ENCODE measurements around the gene SPON1. TPM values are rescaled to one million over a fixed set of nuclear protein-coding genes. Genes with fewer than 3 reads are reported as not detected.
A peak's percentile ranks its signal among the peaks of the same experiment; 100 is the strongest.

The SPON1 gene
- total RNA-seq, 1 experiment from 2014 or later: 0.20 TPM

DNA sequence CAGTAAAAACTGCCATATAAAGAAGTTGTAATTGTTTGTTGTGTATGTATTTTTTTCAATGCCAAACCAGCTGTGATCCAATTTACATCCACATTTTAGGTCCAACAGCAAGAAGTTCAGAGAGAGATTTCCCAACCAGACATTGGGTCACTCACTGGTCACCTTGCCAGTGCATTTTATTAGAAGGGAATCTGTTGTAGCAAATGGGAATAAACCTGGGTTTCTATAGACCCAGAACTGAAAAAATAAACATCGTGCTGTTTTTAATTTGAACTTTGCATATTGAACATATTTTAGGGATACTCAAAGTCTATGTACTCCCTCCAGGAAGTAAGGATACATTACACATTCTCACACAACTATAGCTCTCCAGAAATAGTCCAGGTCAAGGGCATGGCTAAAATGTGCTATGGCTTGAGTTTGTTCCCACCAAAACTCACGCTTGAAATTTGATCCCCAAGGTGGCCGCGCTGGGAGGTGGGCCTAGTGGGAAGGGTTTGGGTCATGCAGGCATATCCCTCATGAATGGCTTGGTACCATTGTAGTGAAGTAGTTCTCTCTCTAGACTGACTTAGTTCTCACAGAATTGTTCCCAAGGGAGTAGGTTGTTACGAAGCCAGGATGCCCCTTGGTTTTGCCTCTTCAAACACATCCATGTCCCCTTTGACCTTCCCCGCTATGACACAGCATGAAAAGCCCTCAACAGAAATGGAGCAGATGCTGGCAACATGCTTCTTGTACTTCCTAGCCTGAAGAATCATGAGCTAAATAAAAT lies 305.5 kb downstream of the SPON1 start:
- no peak overlapping the region for H2BK12ac ChIP-seq (ENCODE audit: insufficient read length, low read depth, low read length)
- Mint-ChIP-seq H3K4me3 (no peak overlapping the region), H3K9me3 (peaks cover 14 to 32% of the 10 kb centered on the region in 2 experiments; a peak in 4 of 5 replicates), H3K36me3 (ENCODE audit: insufficient read depth in 1 of 3, low read depth in 3 of 3) (peaks cover 36 to 80% (median 50%) of the 10 kb centered on the region in 3 experiments), H3K27ac (peak overlapping the region in 1 of 3 experiments; percentile 53; a peak in 1 of 7 replicates), H3K27me3 (ENCODE audit: low read depth) (peaks cover 2% of the 10 kb centered on the region; the same call in 1 of the 2 replicates), H3K4me1 (no peaks in the 10 kb centered on the region; a peak in 1 of 4 replicates)
- H3K4ac ChIP-seq (ENCODE audit: low read depth, low read length): no peak overlapping the region
- H3K79me2 ChIP-seq (ENCODE audit: insufficient read depth, low read length): no peaks in the 10 kb centered on the region
- DNase-seq: no peak
- no peak overlapping the region for H2BK20ac ChIP-seq (ENCODE audit: low read depth, low read length, poor library complexity, severe bottlenecking)
- TF ChIP-seq, protein P1, sequence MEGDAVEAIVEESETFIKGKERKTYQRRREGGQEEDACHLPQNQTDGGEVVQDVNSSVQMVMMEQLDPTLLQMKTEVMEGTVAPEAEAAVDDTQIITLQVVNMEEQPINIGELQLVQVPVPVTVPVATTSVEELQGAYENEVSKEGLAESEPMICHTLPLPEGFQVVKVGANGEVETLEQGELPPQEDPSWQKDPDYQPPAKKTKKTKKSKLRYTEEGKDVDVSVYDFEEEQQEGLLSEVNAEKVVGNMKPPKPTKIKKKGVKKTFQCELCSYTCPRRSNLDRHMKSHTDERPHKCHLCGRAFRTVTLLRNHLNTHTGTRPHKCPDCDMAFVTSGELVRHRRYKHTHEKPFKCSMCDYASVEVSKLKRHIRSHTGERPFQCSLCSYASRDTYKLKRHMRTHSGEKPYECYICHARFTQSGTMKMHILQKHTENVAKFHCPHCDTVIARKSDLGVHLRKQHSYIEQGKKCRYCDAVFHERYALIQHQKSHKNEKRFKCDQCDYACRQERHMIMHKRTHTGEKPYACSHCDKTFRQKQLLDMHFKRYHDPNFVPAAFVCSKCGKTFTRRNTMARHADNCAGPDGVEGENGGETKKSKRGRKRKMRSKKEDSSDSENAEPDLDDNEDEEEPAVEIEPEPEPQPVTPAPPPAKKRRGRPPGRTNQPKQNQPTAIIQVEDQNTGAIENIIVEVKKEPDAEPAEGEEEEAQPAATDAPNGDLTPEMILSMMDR (conservative IDR thresholded peaks at IDR 0.05): no peak
- no CpG with 5 or more reads among the region's 6 CpGs for WGBS (ENCODE audit: extremely low coverage, insufficient read length, low lambda C conversion rate)
- no peaks in the 10 kb centered on the region for H3K27me3 ChIP-seq (ENCODE audit: insufficient read depth, low read length)
- H4K8ac ChIP-seq (replicated peaks; ENCODE audit: insufficient read length, low read depth, low read length): no peak overlapping the region
- H2BK15ac ChIP-seq (ENCODE audit: low read depth, low read length): no peak overlapping the region
- H4K20me1 ChIP-seq (ENCODE audit: control insufficient read depth, insufficient read depth, insufficient read length): no peaks in the 10 kb centered on the region
- H3K23me2 ChIP-seq (ENCODE audit: insufficient read length, low read depth, low read length, poor library complexity, severe bottlenecking): no peaks in the 10 kb centered on the region
- no peak overlapping the region for H3K18ac ChIP-seq (ENCODE audit: insufficient read length, low read depth, low read length)
- H3K9me3 ChIP-seq (ENCODE audit: control insufficient read depth, low read depth, low read length): no peaks in the 10 kb centered on the region
- H2AK5ac ChIP-seq (ENCODE audit: insufficient read length, low read length): no peak overlapping the region
- H3K4me1 ChIP-seq (ENCODE audit: insufficient read depth, low read length): no peaks in the 10 kb centered on the region
- H3K79me1 ChIP-seq (ENCODE audit: insufficient read depth, low read depth, low read length, poor library complexity, severe bottlenecking): no peaks in the 10 kb centered on the region
- no peak overlapping the region for H3T11ph ChIP-seq (ENCODE audit: low read length)
- no peak overlapping the region for H4K91ac ChIP-seq (ENCODE audit: insufficient read length, low read depth, low read length)
- no peak overlapping the region for H3K14ac ChIP-seq (ENCODE audit: insufficient read depth, low read length)
- H3K4me2 ChIP-seq (ENCODE audit: insufficient read depth, insufficient read length, low read length): no peak overlapping the region
- no peak overlapping the region for H2BK120ac ChIP-seq (ENCODE audit: low read depth, low read length, poor library complexity, severe bottlenecking)
- no peak overlapping the region for H3K9ac ChIP-seq (ENCODE audit: extremely low read depth, insufficient read length, low read length)
- H2BK5ac ChIP-seq (ENCODE audit: insufficient read length, low read length): no peak overlapping the region
- no peak overlapping the region for H2AFZ ChIP-seq (ENCODE audit: low read length)
- H3K23ac ChIP-seq (ENCODE audit: insufficient read length, low read depth, low read length): no peak overlapping the region
- H3K27ac ChIP-seq (ENCODE audit: insufficient read length, low read depth, low read length): no peak overlapping the region
- no peak overlapping the region for H4K5ac ChIP-seq (ENCODE audit: insufficient read length, low read depth, low read length)
- H3K56ac ChIP-seq (ENCODE audit: insufficient read length, low read depth, low read length): no peak overlapping the region

Data from H9 (cell line).